ENCODE measurements around the gene PDE8B.

PDE8B gene

DNA sequence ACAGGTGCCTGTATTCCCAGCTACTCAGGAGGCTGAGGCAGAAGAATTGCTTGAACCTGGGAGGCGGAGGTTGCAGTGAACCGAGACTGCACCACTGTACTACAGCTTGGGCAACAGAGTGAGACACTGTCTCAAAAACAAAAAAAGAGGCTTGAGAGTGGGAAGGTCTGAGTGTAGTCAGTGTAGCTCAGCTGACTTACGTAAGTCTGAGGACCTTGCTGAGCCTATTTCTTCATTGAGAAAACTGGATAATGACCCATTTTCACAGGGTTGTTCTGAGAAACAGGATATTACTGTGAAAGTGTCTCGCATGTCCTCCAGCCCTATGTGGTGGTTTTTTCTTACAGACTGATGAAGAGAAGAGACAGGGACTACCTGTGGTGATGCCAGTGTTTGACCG is 214.9 kb downstream of the PDE8B start:
- CTCF ChIA-PET: interaction anchor here (1.2 to 1.6 kb wide), 3 partner anchors 8 to 39 kb away, joined by 3 to 4 read pairs (median 3); no protein-coding TSS in a partner anchor
- POLR2A ChIA-PET: no interaction called here
- no peak for DNase-seq (ENCODE audit: extremely low spot score)

GRCh38 chr5:77425998-77426659 is 215.6 kb downstream of the PDE8B start:
- ChIA-PET POLR2A (no interaction called here), CTCF (interaction anchor here (1.3 to 2.0 kb wide), 3 partner anchors 15 to 66 kb away, joined by 4 to 7 read pairs (median 5); partner anchors contain the start of gene WDR41)
- DNase-seq (ENCODE audit: extremely low spot score): no peak
- no peak for TF ChIP-seq CTCF (IDR thresholded peaks at IDR 0.05; ENCODE audit: control extremely low read depth, extremely low read depth, low read depth, missing control alignments)

More for the DNA sequence above, 214.9 kb downstream of the PDE8B start:
- TF ChIP-seq CTCF (IDR thresholded peaks at IDR 0.05; ENCODE audit: control extremely low read depth, extremely low read depth, low read depth, missing control alignments): no peak

GRCh38 chr5:77426670-77427069 is 216.2 kb downstream of the PDE8B start:
- CTCF ChIA-PET: interaction anchor here (0.7 to 2.0 kb wide), 5 partner anchors 8 to 66 kb away, joined by 3 to 12 read pairs (median 5); partner anchors contain the start of gene WDR41
- no peak for DNase-seq (ENCODE audit: extremely low spot score)
- TF ChIP-seq CTCF (IDR thresholded peaks at IDR 0.05; ENCODE audit: control extremely low read depth, extremely low read depth, low read depth, missing control alignments): no peak
- POLR2A ChIA-PET: no interaction called here

DNA sequence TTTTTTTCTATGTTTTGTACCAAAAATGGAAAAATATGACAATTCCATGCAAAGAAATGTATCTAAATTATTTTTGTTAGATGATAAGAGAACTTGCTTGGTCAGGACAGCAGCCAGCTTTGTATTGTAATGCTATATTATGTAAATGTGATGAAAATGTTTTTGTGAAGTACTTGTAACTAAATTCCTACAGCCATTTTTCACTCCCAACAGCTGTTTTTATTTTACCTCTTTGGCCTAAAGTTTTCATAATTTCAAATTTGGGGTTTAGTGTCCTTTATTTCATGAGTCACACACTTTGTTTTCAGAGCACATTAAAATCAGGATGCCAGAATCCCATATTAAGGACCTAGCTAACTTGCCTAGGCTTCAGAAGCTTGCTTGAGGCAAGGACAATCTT is 217.5 kb downstream of the PDE8B start:
- TF ChIP-seq CTCF (IDR thresholded peaks at IDR 0.05; ENCODE audit: control extremely low read depth, extremely low read depth, low read depth, missing control alignments): no peak
- ChIA-PET POLR2A (no interaction called here), CTCF (interaction anchor here (1.7 to 2.0 kb wide), 2 partner anchors 9 to 65 kb away, joined by 7 to 12 read pairs; partner anchors contain the start of gene WDR41)
- no peak for DNase-seq (ENCODE audit: extremely low spot score)

- TF ChIP-seq CTCF (IDR thresholded peaks at IDR 0.05; ENCODE audit: control extremely low read depth, extremely low read depth, low read depth, missing control alignments): no peak
- POLR2A ChIA-PET: no interaction called here
- CTCF ChIA-PET: interaction anchor here (1.7 kb wide), 1 partner anchor 8 kb away, joined by 12 read pairs; no protein-coding TSS in a partner anchor
- DNase-seq (ENCODE audit: extremely low spot score): no peak
Measured at GRCh38 chr5:77428526-77428925, 218.0 kb downstream of the PDE8B start.

GRCh38 chr5:77430726-77431125 is 220.2 kb downstream of the PDE8B start:
- no peak for TF ChIP-seq CTCF (IDR thresholded peaks at IDR 0.05; ENCODE audit: control extremely low read depth, extremely low read depth, low read depth, missing control alignments)
- ChIA-PET CTCF (no interaction called here), POLR2A (no interaction called here)
- no peak for DNase-seq (ENCODE audit: extremely low spot score)

All from GM10248 (cell line).